ENCODE results near the gene SPCS2.
"Not testable (repeated sequence)": the region's sequence is repeated elsewhere in the genome, so short reads cannot be mapped to it uniquely, and the experiment has no call there.

The SPCS2 gene

GRCh38 chr11:74950374-74950969, 1.4 kb downstream of the SPCS2 start:
- no peak for DNase-seq

DNA sequence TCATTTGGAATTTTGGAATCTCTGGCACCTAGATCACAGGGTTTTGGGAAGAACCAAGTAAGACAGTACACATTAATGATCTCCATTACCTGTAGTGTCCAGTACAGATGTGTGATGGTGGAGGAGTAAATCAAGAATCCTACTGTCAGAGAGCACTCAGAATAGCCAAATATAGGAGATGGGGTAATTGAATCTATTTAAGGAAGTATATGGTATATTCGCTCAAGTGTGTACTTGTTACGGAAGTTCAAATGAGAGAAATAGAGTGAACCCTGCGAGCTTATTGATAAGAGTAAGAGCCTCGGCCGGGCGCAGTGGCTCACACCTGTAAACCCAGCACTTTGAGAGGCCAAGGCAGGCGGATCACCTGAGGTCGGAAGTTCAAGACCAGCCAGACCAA, 2.2 kb downstream of the SPCS2 start:
- no peak for DNase-seq

- DNase-seq: no peak
Measured at GRCh38 chr11:74952752-74953151, 3.7 kb downstream of the SPCS2 start.

DNA sequence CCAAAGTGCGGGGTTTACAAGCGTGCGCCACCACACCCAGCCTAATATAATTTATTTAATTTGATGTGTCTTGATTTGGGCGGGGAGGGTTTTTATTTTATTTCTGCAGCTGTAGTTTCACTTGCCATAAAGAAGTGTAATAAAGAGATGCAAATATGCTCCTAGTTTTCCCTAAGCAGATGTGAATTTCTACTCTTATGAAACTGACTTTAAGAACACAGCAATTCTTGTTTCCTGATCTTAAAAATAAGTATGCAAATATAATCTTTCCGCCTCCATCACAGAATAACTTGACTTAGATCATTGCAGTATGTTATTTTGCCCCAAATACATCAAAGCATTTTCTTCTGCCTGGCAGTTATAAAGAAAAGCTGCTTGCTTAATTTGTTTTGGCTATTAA, 4.4 kb downstream of the SPCS2 start:
- no peak for DNase-seq

DNA sequence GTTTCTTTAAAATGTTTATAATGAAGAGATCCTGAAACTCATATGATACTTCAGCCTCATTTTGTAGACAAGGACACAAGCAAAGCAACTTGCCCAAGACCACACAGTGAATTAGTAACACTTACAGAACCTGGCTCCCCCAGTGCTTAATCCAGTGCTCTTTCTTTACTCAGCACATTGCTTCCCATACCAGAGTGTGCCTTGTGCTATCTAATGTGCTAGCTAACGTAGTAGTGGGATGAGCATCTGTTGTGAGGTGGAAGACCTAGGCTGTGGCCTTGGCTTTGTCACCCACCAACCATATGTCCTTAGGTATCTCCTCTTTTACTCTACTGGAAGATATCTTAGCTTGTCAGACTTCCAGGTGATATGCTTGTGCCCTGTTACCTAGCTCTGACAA, 5.1 kb downstream of the SPCS2 start:
- DNase-seq: no peak

DNA sequence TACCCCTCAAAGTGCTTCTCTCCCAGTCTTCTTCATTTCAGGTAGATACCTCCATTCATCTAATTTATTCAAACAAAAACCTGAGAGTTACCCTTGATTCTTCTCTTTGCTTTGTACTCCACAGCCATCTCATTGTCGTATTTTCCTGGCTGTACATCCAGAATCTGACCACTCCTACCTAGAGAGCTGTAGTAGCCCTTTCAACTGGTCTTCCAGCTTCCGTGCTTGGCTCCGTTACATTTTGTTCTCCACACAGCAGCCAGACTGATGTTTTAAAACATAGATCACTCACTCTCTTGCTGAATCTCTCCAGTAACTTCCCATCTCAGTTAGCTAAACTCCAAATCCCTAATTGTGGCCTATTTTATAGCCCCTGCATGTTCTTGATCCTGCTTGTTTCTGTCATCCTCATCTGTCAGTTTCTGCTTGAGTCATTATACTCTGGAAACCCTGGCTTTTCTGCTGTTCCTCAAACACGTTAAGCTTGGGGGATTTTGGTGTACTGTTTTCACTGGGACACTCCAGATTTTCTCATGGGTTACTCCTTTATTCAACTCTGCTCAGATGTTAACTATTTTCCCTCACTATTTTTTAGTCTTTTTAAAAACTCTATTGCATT, 7.4 kb downstream of the SPCS2 start:
- no peak for DNase-seq

DNA sequence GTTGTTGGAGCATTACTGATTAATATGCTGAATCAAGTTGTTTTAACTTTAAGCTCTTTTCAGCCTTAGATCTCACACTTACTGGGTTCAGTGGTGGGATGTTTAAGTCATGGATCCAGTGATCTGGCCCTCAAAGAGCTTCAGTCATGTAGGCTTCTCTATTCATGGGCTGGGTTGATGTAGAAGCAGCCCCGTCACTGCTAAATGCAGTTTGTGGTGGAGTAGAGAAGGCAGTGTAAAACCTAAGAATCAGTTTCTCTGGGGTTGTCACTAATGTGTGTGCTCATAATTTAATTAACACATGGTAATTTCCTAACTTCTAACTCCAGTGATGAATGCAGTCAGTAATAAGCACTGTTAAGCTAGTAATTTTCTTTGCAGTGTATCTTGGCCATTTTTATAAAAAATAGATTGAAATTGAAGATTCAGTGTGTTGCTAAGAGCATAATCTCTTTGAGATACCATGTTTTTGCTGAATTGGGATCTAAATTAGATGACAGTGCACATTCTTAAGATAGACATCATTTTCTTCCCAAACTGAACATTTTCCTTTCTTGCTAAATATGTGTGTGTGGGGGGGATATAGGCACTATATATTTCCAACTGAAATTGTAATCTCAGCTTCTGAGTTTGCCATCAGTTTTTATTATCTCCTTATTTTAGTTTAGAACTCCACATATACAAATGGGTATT, 9.0 kb downstream of the SPCS2 start:
- DNase-seq: no peak

DNA sequence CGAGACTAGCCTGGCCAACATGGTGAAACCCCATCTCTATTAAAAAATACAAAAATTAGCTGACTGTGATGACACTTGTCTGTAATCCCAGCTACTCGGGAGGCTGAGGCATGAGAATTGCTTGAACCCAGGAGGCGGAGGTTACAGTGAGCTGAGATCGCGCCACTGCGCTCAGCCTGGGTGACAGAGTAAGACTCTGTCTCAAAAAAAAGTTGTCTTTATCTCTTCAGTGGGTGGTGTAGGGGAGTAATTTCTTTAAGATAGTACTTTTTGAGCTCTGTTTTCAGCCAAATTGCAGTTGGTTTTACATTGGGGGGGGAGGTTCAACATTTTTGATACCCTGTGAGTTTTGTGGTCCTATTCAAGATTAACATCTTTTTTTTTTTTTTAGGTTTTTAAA, 11.1 kb downstream of the SPCS2 start:
- DNase-seq: not testable (repeated sequence)

- DNase-seq: no peak
Measured at GRCh38 chr11:74966651-74967050, 17.6 kb downstream of the SPCS2 start.

DNA sequence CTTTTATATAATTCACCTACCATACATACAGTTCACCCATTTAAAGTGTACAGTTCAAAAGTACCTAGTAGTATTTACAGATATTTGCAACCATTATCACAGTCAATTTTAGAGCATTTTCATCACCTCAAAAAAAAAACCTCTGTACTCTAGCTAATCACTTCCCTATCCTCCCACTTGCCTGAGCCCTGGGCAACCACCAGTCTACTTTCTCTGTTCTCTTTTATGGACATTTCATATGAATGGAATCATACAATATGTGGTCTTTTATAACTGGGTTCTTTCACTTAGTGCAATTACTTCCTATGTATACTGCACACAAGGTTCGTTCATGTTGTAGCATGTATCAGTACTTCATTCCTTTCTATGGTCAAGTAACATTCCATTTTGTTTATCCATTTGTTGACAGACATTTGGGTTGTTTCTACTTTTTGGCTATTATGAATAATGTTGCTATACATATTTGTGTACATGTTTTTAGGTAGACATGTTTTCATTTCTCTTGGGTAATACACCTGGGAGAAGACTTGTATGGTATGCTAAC, 21.9 kb downstream of the SPCS2 start:
- DNase-seq: no peak

- DNase-seq: no peak
Measured at GRCh38 chr11:74971424-74971823, 22.4 kb downstream of the SPCS2 start.

DNA sequence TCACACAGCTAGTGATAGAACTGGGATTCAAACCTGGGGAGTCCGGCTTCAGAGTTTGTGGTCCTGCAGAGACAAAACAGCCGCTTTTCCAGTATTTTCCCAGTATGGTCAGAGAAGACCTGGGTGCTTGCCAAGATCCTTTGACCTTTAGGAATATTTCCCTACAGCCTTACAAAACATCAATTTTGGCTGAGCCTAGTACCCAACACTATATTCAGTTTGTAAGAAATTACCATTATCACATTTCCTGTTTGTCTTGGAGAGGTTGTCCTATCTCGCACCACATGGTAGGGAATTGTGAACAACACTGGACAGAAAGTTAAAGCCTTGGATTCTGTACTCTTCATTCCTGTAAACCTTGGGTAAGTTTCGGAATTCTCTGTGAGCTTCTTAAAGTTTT, 29.0 kb downstream of the SPCS2 start:
- no peak for DNase-seq

- DNase-seq: no peak
Measured at GRCh38 chr11:74980634-74981033, 31.6 kb downstream of the SPCS2 start.

DNA sequence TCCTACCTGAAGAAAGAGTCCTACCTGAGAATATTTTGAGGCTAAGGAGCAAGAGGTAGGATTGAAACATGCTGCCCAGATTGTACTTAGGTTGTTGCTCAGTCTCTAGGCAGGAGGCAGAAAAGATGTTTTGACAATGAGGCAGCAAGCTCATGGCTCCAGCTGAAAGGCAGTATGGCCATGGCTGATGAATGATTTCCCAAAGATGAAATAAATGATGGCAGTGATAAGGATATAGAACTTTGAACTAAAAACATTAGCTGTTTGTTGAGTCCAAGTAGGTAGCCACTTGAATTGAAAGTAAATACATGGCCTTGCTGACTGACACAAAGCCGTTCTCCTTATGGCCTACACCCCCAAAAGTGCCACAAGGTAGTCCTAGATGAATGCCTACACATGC, 32.8 kb downstream of the SPCS2 start:
- DNase-seq: no peak

DNA sequence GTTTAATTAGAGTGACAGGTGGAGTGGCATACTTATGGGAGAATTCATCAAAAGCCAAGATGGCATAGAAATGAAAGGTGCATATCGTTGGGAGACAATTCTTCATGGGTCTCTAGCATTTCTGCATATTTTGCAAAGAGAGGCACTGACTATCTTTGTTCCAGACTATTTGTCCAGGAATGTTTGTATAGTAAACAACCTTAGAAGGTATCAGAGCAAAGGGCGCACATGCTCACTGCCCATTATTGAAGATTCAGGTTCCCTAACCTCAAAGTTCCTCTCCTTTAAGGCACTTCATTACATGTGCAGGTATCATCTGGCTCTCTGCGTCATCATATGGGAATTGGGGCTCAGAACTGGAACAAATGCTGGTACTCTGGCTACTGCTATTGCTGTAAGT, 35.0 kb downstream of the SPCS2 start:
- DNase-seq: no peak

DNA sequence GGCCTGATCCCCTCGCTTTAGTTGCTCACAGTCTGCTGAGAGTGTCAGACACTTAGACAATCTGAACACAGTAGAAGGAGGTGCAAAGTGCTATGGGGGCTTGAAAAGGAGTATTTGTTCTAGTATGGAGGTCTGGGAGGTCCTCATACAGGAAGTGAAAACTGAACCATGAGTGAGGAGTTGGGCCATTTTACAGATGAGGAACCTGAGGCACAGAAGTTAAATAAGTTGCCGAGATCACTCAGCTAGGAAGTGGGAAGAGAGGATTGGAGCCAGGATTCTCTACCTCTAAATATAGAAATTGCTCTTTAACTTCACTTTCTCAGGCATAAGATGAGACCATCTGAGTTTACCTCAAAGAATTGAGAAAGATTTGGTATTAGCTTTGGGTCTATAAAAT, 35.7 kb downstream of the SPCS2 start:
- DNase-seq: no peak

- DNase-seq: peak; percentile 87 to 95
Measured at GRCh38 chr11:74988541-74989259, 39.6 kb downstream of the SPCS2 start, which contains the start of gene NEU3. NEU3 (plus strand) TSS chr11:74988933; CDS start chr11:74989061, 128 bp downstream.

- DNase-seq: peak in 1 of 2 experiments; percentile 51
Measured at GRCh38 chr11:74989260-74989638, 40.2 kb downstream of the SPCS2 start.

GRCh38 chr11:74990150-74990549, 41.1 kb downstream of the SPCS2 start:
- not testable (repeated sequence) for DNase-seq

GRCh38 chr11:74990941-74991340, 41.9 kb downstream of the SPCS2 start:
- no peak for DNase-seq

DNA sequence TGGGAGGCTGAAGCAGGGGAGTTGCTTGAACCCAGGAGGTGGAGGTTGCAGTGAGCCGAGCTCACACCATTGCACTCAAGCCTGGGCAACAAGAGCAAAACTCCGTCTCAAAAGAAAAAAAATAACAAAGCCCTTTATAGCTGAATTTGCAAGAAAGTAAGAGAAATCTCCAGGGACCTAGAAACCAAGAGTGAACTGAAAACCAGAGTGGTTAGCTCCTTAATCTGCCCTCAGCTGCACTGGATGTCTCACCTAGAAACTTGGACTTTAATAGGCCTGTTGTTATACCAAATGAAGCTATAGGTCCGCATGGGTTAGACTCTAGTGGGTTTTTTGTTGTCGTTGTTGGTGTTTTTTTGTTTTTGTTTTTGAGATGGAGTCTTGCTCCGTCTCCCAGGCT, 43.8 kb downstream of the SPCS2 start:
- no peak for DNase-seq

DNA sequence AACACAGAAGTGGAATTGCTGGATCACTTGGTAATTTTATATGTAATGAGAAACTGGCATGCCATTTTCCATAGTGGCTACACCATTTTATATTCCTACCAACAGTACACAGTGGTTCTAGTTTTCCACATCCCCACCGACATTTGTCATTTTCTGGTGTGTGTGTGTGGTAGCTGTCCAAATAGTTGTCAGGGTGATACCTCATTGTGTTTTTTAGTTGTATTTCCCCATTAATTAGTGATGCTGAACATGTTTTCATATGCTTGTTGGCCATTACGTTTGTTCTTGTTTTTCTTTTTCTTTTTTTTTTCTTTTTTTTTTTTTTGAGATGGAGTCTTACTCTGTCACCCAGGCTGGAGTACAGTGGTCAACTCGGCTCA, 51.9 kb downstream of the SPCS2 start:
- DNase-seq: no peak

DNA sequence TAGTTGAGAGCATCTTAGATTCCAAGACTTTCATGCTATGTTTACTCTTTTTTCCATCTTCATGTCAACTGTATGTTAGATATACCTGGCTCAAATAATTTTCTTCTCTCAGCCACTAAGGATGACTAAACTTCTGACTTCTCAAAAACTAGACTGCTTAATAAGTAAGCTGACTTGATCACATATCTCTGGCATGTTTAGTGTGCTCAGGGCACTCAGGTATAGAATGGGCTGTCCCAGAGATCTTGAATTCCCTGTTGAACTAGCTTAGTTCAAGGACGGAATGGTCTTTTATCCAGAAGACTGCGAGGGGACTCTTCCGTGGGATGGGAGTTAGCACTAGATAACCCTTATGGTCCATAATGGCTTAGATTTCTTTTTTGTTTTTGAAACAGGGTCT, 52.6 kb downstream of the SPCS2 start:
- no peak for DNase-seq

GRCh38 chr11:75002516-75002915, 53.5 kb downstream of the SPCS2 start:
- DNase-seq: no peak
